ENCODE results near the gene PTPN3. TPM values are rescaled to one million over a fixed set of nuclear protein-coding genes. Genes with fewer than 3 reads are reported as not detected.
A peak's percentile ranks its signal among the peaks of the same experiment; 100 is the strongest.

Gene PTPN3
- total RNA-seq, 2 donors from 2014 or later, result 6.9 to 7.9 TPM

GRCh38 chr9:109436071-109436470 lies 62.0 kb downstream of the PTPN3 start:
- H3K27me3 ChIP-seq, result no peaks in the 10 kb centered on the region
- peaks cover 4 to 14% of the 10 kb centered on the region in 2 donors for H3K4me1 ChIP-seq
- TF ChIP-seq, protein P1, sequence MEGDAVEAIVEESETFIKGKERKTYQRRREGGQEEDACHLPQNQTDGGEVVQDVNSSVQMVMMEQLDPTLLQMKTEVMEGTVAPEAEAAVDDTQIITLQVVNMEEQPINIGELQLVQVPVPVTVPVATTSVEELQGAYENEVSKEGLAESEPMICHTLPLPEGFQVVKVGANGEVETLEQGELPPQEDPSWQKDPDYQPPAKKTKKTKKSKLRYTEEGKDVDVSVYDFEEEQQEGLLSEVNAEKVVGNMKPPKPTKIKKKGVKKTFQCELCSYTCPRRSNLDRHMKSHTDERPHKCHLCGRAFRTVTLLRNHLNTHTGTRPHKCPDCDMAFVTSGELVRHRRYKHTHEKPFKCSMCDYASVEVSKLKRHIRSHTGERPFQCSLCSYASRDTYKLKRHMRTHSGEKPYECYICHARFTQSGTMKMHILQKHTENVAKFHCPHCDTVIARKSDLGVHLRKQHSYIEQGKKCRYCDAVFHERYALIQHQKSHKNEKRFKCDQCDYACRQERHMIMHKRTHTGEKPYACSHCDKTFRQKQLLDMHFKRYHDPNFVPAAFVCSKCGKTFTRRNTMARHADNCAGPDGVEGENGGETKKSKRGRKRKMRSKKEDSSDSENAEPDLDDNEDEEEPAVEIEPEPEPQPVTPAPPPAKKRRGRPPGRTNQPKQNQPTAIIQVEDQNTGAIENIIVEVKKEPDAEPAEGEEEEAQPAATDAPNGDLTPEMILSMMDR (IDR thresholded peaks at IDR 0.05), result no peak
- no peaks in the 10 kb centered on the region for H3K9me3 ChIP-seq
- no peak overlapping the region for H3K27ac ChIP-seq
- H3K4me3 ChIP-seq, result no peak overlapping the region
- no peak for DNase-seq (ENCODE audit: low spot score)
- H3K36me3 ChIP-seq, result no peaks in the 10 kb centered on the region

DNA sequence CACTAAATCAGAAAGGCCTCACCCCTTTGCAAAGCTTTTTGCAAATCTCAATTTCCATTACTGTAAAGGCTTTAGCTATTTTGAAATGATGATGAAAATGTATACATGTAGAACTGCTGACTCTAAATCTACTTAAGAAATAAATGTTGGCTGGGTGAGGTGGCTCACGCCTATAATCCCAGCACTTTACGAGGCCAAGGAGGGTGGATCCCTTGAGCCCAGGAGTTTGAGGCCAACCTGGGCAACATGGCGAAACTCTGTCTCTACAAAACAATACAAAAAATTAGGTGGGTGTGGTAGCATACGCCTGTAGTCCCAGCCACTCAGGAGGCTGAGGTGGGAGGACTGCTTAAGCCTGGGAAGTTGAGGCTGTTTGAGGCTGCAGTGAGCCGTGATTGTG lies 64.6 kb downstream of the PTPN3 start:
- Histone ChIP-seq H3K9me3 (no peaks in the 10 kb centered on the region), H3K27ac (no peak overlapping the region), H3K4me3 (no peak overlapping the region), H3K4me1 (peaks cover 4 to 14% of the 10 kb centered on the region in 2 donors), H3K36me3 (no peaks in the 10 kb centered on the region), H3K27me3 (no peaks in the 10 kb centered on the region)
- TF ChIP-seq, protein P1 (IDR thresholded peaks at IDR 0.05), result no peak
- DNase-seq (ENCODE audit: low spot score), result no peak

- Histone ChIP-seq H3K36me3 (no peaks in the 10 kb centered on the region), H3K4me3 (no peak overlapping the region), H3K9me3 (no peaks in the 10 kb centered on the region), H3K27me3 (no peaks in the 10 kb centered on the region), H3K27ac (no peak overlapping the region), H3K4me1 (peaks cover 0 to 7% of the 10 kb centered on the region in 2 donors)
- TF ChIP-seq, protein P1 (IDR thresholded peaks at IDR 0.05), result no peak
- DNase-seq (ENCODE audit: low spot score), result peak; percentile 5
Measured at GRCh38 chr9:109430231-109430630, 67.9 kb downstream of the PTPN3 start.

- DNase-seq (ENCODE audit: low spot score), result peak; percentile 38
- H3K9me3 ChIP-seq, result no peaks in the 10 kb centered on the region
- no peaks in the 10 kb centered on the region for H3K27me3 ChIP-seq
- H3K4me1 ChIP-seq, result peaks cover 0 to 7% of the 10 kb centered on the region in 2 donors
- H3K4me3 ChIP-seq, result no peak overlapping the region
- TF ChIP-seq, protein P1 (IDR thresholded peaks at IDR 0.05), result no peak
- no peak overlapping the region for H3K27ac ChIP-seq
- H3K36me3 ChIP-seq, result no peaks in the 10 kb centered on the region
Measured at GRCh38 chr9:109428854-109429253, 69.3 kb downstream of the PTPN3 start.

DNA sequence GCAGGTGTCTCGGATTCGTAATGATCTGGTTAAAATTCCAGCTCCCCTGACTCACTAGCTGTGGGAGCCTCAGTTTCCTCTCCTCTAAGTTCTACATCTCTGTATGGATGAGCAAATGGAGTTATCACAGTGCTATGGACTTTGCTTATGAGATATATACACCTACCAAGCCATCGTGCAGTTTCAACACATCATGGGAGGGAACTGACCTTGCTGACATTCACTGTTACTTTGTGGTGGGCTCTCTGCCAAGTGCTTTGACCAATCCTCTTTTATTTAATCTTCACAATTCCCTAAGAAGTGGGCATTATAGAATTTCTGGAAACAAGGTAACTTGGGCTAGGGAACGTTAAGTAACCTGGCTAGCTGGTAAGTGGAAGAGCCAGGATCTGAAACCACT lies 70.2 kb downstream of the PTPN3 start:
- no peaks in the 10 kb centered on the region for H3K27me3 ChIP-seq
- no peaks in the 10 kb centered on the region for H3K9me3 ChIP-seq
- peak; percentile 7 for DNase-seq (ENCODE audit: low spot score)
- no peak overlapping the region for H3K4me3 ChIP-seq
- no peak overlapping the region for H3K27ac ChIP-seq
- H3K36me3 ChIP-seq, result no peaks in the 10 kb centered on the region
- H3K4me1 ChIP-seq, result peaks cover 0 to 7% of the 10 kb centered on the region in 2 donors
- TF ChIP-seq, protein P1 (IDR thresholded peaks at IDR 0.05), result no peak
